ENCODE measurements around the gene CTSE. TPM values are rescaled to one million over a fixed set of nuclear protein-coding genes. Genes with fewer than 3 reads are reported as not detected.

The CTSE gene
- total RNA-seq, 1 experiment from 2014 or later: not detected

DNA sequence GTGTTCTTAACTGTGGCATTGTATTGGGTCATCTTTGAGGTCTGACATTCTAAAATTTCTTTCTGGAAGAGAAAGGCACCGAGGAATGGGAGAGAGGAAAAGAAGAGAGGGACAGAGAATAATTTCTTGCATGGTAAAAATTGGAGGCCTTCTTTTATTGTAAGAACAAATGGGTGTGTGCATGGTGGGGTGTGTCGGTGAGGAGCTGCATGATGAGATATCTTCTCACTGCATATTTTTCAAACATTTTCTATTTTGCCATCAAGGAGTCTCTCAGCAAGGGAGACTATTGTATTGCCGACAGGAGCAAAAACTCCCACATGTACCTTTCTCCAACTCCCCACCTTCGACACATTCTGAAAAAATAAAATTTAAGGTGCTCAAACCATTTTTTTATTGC is 6.5 kb upstream of the CTSE start:
- no peak overlapping the region for H3K4me3 ChIP-seq (ENCODE audit: low read depth in 2 of 2, low read length in 2 of 2)
- POLR2A ChIA-PET: no interaction called here
- CTCF ChIA-PET: interaction anchor here (0.6 to 1.9 kb wide), 2 partner anchors 59 to 76 kb away, joined by 4 to 9 read pairs; no protein-coding TSS in a partner anchor
- no peaks in the 10 kb centered on the region for H3K4me1 ChIP-seq (ENCODE audit: control insufficient read depth, insufficient read depth, low read length)
- in situ Hi-C loops (cut with HindIII; ENCODE audit: low pct_unique_long_range_greater_than_20kb, low sequenced_read_pairs): no loop called here
- intact Hi-C loops (cut with micrococcal nuclease; ENCODE audit: unreplicated experiment): loop anchor here (1.0 kb wide), 1 partner anchor 76 kb away; no protein-coding TSS in a partner anchor
- H3K36me3 ChIP-seq (ENCODE audit: control insufficient read depth, insufficient read depth, low read length): no peaks in the 10 kb centered on the region
- H3K27ac ChIP-seq (ENCODE audit: low read length): no peak overlapping the region
- BruUV-seq (replicated peaks): no TSS peak
- TF ChIP-seq TCF7L2 (IDR thresholded peaks at IDR 0.05; ENCODE audit: low read depth, low read length): no peak
- no peak for TF ChIP-seq SIN3A (IDR thresholded peaks at IDR 0.05; ENCODE audit: borderline replicate concordance, insufficient read depth, low read depth, low read length)
- TF ChIP-seq POLR2AphosphoS5 (IDR thresholded peaks at IDR 0.05; ENCODE audit: low read depth, low read length): no peak
- TF ChIP-seq REST (IDR thresholded peaks at IDR 0.05; ENCODE audit: insufficient read depth in 1 of 2, low read depth in 2 of 2, low read length in 1 of 2): no peak
- no peak for TF ChIP-seq CTCF (IDR thresholded peaks at IDR 0.05)
- no peaks in the 10 kb centered on the region for H3K9me3 ChIP-seq (ENCODE audit: control insufficient read depth, insufficient read depth, low read depth, low read length)
- DNase-seq (ENCODE audit: low read depth, low spot score) (no peak), ATAC-seq (no peak)
- peaks cover 24% of the 10 kb centered on the region for H3K27me3 ChIP-seq (ENCODE audit: control insufficient read depth, insufficient read depth, low read length)

- no peak for TF ChIP-seq REST (IDR thresholded peaks at IDR 0.05; ENCODE audit: insufficient read depth in 1 of 2, low read depth in 2 of 2, low read length in 1 of 2)
- no peak for TF ChIP-seq POLR2AphosphoS5 (IDR thresholded peaks at IDR 0.05; ENCODE audit: low read depth, low read length)
- TF ChIP-seq CTCF (IDR thresholded peaks at IDR 0.05): no peak
- no peak for TF ChIP-seq SIN3A (IDR thresholded peaks at IDR 0.05; ENCODE audit: borderline replicate concordance, insufficient read depth, low read depth, low read length)
- TF ChIP-seq TCF7L2 (IDR thresholded peaks at IDR 0.05; ENCODE audit: low read depth, low read length): no peak
- Histone ChIP-seq H3K4me3 (ENCODE audit: low read depth in 2 of 2, low read length in 2 of 2) (no peak overlapping the region), H3K4me1 (ENCODE audit: control insufficient read depth, insufficient read depth, low read length) (no peaks in the 10 kb centered on the region), H3K27me3 (ENCODE audit: control insufficient read depth, insufficient read depth, low read length) (peaks cover 21% of the 10 kb centered on the region), H3K36me3 (ENCODE audit: control insufficient read depth, insufficient read depth, low read length) (no peaks in the 10 kb centered on the region), H3K27ac (ENCODE audit: low read length) (no peak overlapping the region), H3K9me3 (ENCODE audit: control insufficient read depth, insufficient read depth, low read depth, low read length) (no peaks in the 10 kb centered on the region)
- intact Hi-C loops (cut with micrococcal nuclease; ENCODE audit: unreplicated experiment) (no loop called here), in situ Hi-C loops (cut with HindIII; ENCODE audit: low pct_unique_long_range_greater_than_20kb, low sequenced_read_pairs) (no loop called here)
- ATAC-seq (no peak), DNase-seq (ENCODE audit: low read depth, low spot score) (no peak)
- no TSS peak for BruUV-seq (replicated peaks)
- ChIA-PET POLR2A (interaction anchor here (0.6 kb wide), 1 partner anchor 106 kb away, joined by 3 read pairs; no protein-coding TSS in a partner anchor), CTCF (interaction anchor here (0.7 to 1.9 kb wide), 2 partner anchors 9 to 76 kb away, joined by 3 to 9 read pairs; no protein-coding TSS in a partner anchor)
Measured at GRCh38 chr1:206029484-206029883, 5.8 kb upstream of the CTSE start.

All from Panc1 (cell line).